Stimulated activated CD8-positive, alpha-beta memory T cell treated with anti-CD3 and anti-CD28 coated beads, Interleukin-15, amount 100 ng/mL, for 4 hours (primary cell): Measurements from ENCODE around the gene TACC3.

Experiments used
- DNase-seq, 2 donors: peaks; one replicate each; pipeline ENCODE4 v3.0.0-alpha.2; 2020; ENCODE audit warnings: low read depth in 2 of 2

Gene TACC3

DNA sequence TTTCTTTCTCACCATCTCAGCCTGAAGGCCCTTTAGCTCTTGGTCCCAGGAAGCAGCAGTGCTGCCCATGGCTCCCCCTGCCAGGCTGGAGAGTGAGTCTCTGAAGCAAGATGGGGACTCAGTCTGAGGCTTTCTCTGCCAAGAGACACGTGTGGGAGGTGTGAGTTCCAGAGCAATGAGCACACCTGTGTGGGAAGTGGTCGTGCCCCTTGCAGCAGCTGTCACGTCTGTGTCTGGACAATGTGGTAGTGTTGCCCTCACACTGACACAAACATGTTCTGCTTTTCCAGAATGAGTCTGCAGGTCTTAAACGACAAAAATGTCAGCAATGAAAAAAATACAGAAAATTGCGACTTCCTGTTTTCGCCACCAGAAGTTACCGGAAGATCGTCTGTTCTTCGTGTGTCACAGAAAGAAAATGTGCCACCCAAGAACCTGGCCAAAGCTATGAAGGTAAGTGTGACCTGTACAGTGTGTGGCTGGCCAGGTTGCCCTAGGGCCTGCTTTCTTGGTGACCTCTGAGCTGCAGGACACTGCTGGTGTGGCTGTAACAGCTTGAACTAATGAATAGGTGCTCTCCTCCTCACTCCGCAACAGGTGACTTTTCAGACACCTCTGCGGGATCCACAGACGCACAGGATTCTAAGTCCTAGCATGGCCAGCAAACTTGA, 1.9 kb downstream of the TACC3 start:
- DNase-seq = no peak

DNA sequence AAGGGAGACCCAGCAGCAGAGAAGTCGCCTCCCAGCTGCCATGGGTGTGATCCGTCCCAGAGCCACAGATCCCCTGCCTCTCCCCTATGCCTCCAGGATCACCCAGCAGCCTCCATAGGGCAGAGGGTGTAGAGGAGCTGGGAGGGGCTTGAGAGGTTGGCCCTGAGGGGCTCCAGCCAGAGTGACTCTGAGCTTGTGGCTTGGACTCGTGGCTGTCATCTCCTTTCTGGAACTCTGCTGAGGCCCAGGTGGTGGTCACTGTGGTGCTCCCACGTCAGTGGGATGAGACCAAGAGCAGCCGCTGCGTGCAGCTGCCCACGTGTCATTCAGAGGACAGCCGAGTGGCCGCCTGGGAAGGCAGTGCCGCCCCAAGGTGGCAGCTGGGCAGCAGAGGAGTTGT, 4.2 kb downstream of the TACC3 start:
- DNase-seq = no peak

DNA sequence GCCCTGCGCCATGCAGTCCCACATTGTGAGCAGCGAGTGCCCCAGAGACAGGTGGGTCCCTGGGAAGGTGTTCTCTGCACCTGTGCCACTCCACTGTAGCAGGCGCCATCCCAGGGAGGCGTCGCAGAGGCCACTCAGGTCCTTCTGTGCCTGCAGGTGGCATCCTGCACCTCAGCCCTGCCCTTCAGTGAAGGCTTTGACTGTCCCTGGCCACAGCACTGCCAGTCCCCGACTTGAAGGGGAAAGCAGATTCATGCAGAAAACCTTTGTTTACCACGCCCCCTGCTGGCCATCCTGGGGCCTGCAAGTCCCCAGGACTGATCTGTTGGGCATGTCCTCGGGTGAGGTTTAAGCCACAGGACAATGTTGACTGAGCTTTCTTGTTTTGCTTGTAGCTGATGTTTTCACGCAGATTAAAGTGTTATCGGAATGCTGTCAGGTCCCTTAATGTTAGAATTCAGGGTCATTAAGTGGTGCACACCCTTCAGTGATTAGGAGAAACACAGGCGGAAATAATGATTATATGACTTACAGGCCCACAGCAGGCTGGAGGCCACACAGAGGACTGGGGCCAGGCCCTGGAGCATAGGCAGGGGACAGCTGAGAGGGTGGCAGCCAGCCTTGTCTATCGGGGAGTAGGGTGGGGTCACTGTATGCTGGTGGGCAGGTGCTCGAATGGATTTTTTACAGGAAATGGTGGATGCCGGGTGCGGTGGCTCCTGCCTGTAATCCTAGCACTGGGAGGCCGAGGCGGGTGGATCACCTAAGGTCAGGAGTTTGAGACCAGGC, 5.0 kb downstream of the TACC3 start:
- peak; percentile 60 to 80 for DNase-seq

DNA sequence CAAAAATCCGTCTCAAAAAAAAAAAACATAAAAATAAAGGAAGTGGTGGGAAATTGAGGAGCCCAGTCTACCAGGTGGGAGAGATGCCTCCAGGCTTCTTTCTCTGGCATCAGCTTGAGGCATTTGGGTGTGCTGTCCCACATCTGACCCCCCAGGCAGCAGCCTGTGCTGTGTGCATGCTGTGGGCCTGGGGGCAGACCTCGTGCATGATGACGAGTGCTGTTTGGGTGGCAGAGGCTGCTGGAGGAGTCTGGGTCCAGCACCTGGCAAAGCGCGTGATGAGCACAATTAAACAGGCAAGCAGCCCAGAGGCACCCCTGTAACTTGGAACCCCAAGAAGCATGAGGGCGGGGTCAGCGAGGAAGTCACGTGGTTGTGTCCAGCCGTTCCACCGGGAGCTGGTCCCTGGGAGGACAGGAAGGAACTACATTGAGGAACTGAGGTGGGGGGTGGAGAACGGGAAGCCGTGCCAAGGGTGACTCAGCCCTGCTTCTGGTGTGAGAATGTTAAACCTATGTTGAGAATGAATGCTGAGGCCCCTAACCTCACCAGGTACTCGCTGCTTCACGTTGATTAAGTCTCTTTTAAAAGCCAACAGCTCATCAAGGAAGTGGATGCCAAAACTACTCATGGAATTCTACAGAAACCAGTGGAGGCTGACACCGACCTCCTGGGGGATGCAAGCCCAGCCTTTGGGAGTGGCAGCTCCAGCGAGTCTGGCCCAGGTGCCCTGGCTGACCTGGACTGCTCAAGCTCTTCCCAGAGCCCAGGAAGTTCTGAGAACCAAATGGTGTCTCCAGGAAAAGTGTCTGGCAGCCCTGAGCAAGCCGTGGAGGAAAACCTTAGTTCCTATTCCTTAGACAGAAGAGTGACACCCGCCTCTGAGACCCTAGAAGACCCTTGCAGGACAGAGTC, 6.1 kb downstream of the TACC3 start:
- no peak for DNase-seq

DNA sequence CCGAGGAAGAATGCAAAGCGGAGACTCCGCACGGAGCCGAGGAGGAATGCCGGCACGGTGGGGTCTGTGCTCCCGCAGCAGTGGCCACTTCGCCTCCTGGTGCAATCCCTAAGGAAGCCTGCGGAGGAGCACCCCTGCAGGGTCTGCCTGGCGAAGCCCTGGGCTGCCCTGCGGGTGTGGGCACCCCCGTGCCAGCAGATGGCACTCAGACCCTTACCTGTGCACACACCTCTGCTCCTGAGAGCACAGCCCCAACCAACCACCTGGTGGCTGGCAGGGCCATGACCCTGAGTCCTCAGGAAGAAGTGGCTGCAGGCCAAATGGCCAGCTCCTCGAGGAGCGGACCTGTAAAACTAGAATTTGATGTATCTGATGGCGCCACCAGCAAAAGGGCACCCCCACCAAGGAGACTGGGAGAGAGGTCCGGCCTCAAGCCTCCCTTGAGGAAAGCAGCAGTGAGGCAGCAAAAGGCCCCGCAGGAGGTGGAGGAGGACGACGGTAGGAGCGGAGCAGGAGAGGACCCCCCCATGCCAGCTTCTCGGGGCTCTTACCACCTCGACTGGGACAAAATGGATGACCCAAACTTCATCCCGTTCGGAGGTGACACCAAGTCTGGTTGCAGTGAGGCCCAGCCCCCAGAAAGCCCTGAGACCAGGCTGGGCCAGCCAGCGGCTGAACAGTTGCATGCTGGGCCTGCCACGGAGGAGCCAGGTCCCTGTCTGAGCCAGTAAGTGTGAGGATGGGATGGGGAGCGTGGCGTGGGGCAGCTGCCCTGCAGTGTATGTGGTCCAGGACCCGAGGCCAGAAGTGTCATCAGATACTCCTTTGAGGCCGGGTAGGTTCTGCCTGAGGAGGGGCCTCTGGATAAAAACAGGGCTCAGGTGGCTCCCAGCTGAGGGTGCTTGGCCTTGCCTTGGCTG, 7.0 kb downstream of the TACC3 start:
- DNase-seq = no peak

DNA sequence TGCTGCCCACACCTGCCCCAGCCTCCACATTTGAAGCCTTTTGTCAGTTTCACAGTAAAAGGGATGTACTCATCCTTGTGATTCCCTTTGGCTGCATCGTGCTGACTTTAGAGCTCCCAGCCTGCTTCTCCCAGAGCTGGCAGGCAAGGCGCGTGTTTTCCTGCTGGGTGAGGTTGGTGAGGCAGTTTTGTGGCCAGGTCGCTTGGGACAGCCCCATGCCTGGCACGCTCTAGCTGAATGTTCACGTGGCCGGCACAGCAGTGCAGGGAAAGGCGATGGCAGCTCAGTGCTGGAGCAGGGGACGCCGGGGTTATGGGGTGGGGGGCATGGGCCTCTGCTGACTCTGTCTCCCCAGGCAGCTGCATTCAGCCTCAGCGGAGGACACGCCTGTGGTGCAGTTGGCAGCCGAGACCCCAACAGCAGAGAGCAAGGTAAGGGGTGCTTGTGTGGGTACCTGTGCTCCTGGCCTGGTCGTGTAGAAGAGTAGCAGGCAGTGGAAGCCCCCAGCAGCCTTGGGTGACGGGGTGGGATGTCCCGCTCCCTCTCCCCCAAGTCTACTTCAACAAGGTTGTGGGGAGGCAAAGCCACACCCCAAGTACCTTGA, 9.3 kb downstream of the TACC3 start:
- no peak for DNase-seq

DNA sequence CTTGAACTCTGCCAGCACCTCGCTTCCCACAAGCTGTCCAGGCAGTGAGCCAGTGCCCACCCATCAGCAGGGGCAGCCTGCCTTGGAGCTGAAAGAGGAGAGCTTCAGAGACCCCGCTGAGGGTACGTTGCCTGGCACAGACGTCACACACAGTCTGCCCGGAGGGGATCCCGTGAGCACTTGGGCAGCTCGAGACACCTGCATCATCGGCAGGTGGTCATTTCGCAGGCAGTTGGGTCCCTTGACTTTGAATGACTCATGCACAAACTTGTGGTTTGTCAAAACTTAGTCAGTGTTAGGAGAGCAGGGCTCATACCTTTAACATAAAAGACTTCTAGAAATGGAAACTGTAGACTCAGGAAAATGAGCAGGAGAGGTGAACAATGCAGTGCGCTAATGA, 9.9 kb downstream of the TACC3 start:
- no peak for DNase-seq

DNA sequence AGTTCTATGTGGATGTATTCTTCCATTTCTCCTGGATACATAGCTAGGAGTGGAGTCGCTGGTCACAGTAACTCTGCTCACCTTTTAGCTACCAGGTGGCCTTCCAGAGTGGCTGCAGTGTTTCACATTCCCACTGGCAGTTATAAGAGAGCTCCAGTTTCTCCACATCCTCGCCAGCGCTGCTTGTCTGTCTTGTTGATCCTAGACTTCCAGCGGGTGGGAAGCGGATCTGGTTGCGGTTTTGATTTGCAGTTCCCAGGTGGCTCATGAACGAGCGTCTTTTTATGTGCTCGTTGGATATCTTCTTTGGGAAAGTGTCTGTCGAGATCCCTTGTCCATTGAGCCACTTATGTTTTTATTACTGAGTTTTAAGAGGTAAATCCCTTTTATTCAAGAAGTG, 11.6 kb downstream of the TACC3 start:
- no peak for DNase-seq

DNA sequence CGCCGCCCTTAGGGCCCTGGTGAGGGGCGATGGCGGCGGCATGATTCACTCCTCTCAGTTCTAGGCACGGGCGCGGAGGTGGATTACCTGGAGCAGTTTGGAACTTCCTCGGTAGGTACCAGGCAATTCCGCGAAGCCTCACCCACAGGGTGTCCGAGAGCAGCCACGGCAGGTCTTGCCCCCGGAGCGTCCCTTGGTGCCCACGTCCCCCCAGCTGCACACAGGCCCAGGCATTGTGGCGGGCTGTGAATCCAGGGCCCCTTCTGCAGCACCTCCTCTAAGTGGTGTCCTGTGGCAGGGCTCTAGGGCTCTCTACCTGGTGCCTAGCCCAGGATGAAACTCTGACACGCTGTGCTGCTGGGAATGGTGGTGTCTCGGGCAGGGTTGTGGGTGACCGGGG, 13.9 kb downstream of the TACC3 start:
- no peak for DNase-seq

DNA sequence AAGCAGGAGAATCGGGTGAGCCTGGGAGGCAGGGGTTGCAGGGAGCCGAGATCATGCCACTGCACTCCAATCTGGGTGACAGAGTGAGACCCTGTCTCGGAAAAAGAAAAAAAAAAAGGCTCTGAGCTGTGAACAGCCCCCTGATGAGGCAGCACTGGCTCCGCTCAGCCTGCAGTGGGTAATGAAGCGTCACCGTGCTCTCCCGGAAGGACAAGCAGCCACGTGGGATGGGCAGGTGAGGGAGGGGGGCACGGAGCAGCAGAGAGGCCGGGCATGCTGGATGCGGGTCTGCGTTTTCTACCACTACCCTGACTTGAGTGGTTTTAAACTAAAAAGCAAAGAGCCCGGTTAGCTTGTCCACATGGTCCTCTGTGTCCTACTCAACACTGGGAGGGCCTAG, 15.5 kb downstream of the TACC3 start:
- DNase-seq = no peak

DNA sequence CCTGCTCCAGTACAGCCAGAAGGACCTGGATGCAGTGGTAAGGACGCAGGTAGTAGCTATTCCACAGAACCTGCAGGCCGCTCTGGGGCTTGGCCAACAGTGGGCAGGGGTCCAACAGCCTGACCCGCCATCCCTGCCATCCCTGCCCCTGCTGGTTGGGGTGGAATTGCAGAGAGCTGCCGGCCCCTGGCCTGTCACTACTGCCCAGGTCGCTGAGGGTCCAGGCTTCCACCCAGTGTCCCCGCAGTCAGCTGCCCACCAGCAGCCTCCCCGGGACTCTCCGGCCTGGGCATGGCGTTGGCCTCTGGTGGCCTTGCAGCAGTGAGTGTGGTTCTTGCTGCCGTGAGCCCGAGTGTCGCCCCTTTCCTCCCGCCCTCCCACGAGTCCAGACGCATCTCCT, 16.3 kb downstream of the TACC3 start:
- DNase-seq = no peak

DNA sequence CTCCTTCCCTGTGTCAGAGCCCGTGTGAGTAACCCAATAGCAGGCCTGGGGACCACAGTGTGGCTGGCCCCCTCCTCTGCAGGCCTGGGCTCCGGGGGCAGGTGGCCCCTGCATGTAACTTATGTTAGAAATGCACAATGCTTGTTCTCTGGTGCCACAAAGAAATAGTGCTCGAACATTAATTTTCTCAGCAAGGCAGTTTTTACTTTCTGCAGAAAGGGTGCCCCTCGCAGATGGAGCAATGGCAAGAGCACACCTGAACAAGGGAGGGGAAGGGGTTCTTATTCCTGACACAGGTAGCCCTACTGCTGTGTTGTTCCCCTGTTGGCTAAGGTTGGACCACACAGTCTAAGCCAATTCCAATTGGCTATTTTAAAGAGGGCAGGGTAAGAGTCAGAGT, 17.1 kb downstream of the TACC3 start:
- DNase-seq = no peak

DNA sequence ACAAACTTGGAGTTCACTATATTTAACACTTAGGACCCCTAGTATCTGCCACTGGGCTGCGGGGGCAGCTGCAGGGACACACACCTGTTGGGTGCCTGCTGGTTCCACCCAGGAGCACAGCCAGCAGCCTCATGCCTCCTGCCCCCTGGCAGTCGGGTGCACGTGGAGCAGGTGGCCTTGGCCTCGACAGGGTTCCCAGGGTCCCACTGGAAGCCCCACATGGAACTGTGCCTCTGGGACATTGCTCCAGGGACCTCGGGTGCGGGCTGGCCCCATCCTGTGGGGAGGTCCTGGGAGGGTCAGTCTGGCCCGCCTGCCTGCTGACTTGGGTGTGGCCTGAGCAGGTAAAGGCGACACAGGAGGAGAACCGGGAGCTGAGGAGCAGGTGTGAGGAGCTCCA, 18.0 kb downstream of the TACC3 start:
- no peak for DNase-seq

DNA sequence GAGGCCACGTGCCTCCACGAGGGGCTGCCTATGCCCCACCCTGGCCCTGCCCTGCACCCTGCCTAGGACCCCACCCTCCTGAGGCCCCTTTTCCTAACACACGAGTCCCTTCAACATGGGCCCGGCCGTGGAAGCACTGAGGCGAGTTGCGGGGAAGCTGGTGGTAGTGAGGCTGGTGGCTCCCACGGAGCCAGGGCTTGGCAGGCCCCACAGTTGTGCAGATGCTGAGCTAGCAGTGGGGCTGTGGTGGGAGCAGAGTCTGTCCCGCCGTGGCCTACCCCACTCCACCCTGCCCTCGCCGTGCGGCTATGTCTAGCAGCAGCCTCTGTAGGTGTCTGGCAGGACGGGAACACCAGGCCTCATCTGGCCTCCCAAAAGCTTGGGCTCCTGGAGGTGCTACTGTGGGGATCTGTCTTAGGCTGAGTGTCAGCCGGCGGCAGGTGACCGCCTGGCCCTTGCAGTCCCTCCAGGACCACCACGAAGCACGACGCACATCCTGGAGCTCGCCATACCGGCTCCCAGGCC, 18.8 kb downstream of the TACC3 start:
- DNase-seq = no peak

DNA sequence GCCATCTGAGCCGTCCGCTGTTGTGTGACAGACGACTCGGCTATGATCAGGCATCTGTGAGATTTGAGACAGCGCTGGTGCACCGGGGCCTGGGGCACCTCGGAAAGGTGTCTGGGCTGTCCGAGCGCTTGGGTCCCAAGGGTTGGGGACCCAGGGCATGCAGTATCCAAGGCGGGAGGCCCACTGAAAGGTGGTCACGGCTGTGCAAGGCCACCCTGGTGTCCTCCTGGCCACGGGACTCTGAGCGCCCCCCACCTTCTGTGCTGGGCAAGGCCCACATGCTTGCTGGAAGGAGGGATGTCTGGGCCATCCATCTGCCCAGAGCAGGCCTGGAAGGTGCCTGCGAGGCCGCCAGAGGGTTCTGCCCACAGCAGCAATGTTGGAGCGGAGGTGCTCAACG, 19.9 kb downstream of the TACC3 start:
- no peak for DNase-seq

DNA sequence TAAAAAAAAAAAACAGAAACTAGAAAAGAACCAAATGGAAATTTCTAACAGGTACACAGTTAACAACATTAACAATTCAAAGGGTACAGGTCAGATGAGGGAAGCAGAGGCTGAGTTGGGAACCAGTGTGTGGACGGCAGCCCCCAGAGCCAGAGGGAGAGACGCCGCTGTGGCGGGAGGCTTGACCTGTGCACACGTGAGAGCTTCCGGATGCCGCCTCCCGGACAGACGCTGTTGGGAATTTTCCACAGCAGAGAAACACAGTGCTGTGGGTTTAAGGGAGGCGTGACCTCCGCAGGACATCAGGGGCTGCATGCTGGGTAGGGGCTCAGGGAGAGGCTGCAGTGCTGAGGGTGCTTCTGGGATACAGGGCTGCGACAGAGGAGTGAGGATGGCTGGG, 22.2 kb downstream of the TACC3 start:
- no peak for DNase-seq

DNA sequence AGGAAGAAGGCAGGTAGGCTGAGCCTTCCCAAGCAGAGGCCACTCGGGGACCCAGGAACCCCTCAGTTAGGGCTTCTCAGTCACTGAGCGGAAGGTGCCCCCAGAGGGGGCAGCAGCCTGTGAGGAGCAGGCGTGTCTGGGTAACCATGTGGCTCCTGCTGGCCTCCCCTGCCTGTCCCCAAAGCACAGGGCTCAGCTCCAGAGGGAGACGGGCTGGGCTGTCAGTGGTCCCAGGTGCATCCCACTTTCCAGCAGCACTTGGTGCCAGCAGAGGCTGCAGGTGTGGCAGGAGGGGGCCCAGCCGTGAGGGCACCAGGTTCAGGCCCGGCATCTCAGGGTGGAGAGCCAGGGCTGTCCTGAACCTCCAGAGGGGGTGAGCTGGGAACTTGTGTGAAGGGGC, 22.7 kb downstream of the TACC3 start:
- no peak for DNase-seq

DNA sequence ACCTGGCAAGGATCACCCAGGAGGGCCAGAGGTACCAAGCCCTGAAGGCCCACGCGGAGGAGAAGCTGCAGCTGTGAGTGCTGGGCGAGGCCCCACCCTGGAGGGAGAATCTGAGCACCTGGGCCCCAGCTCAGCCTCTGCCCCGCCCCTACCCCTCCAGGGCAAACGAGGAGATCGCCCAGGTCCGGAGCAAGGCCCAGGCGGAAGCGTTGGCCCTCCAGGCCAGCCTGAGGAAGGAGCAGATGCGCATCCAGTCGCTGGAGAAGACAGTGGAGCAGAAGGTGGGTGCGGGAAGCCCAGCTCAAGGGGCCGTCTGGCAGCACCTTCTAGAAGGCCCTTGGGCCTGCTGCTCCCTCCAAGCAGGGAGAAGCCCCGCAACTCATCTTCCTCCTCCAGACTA, 23.2 kb downstream of the TACC3 start:
- no peak for DNase-seq

DNA sequence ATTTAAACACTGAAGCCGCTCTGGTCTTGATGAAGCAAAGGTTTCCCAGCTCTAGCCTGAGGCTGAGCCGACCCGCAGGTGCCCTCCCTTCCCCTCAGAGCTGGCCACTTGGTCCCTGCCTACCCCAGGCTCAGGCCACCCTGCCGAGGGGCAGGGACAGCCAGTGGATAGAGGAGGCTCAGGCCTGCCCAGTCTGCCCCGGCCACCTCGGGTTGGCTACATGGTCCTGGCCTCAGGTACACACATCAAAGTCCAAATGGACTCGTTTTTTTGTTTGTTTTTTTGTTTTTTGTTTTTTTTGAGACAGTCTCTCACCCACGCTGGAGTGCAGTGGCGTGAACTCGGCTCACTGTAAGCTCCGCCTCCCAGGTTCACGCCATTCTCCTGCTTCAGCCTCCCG, 23.8 kb downstream of the TACC3 start:
- no peak for DNase-seq

DNA sequence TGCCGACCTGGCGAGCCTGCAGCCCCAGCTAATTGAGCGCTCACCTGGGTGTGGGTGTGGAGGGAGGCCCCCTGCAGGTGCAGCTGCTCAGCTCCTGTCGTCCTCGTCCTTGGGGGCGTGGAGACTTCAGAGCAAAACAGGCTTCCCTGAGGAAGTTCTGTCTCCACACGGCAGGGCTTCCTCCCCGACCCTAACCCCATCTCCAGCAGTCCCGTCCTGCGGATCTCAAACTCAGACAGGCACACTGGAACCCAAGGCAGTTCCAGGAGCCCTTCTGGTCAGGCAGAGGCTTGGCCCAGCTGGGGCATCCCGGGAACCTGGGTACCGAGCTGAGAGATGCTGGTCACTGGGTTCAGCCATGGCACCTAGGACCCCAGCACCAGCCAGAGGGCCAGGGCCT, 24.4 kb downstream of the TACC3 start:
- no peak for DNase-seq

DNA sequence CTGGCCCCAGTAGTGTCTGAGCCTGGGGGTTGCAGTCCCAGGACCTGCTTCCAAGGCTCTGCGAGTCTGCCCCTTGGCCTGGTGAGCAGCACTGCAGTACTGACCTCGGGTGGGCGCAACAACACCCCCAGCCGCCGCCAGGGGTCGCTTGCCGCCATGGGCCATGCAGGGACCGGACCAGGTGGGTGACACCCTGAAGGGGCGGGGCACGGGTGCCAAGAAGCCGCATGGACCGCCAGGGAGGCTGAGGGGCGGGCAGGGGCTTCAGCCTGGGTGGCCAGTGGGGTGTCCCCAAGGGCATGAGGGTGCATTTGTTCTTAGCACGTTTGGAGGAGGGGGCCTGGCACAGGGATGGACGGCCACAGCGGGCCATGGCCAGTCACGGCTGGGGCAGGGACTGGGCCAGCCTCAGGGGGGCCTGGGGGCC, 25.0 kb downstream of the TACC3 start:
- DNase-seq = peak; percentile 48 to 60
